NT2/D1 (cell line): Measurements from ENCODE around the gene MBD3L2.
"Not testable (repeated sequence)": the region's sequence is repeated elsewhere in the genome, so short reads cannot be mapped to it uniquely, and the experiment has no call there.

Source experiments
- SUZ12 ChIP-seq: IDR thresholded peaks from 2 replicates; pipeline ENCODE4 v1.6.1; 2011; ENCODE audit not compliant: insufficient read length, insufficient read depth; ENCODE audit errors: extremely low read depth
- YY1 ChIP-seq: IDR thresholded peaks from 2 replicates; pipeline ENCODE4 v1.6.1; 2011; ENCODE audit not compliant: insufficient read length, insufficient read depth
- ZNF274 ChIP-seq: IDR thresholded peaks from 2 replicates; pipeline ENCODE4 v1.6.1; 2011; ENCODE audit warnings: mild to moderate bottlenecking, low read depth, low read length

GRCh38 chr19:7059977-7060376, 10.9 kb downstream of the MBD3L2 start:
- not testable (repeated sequence) for TF ChIP-seq ZNF274, YY1, SUZ12
